K562 (cell line): ENCODE data around the gene HOXC12. TPM values are rescaled to one million over a fixed set of nuclear protein-coding genes. Genes with fewer than 3 reads are reported as not detected.
A peak's percentile ranks its signal among the peaks of the same experiment; 100 is the strongest.

Source experiments
- CAMTA2 ChIP-seq: fragments of 250-450 bp; sonication (Bioruptor Pico); conservative IDR thresholded peaks from 2 replicates; pipeline ENCODE4 v1.5.1; 2022
- CBFA2T2 ChIP-seq: fragments of 450-650 bp; conservative IDR thresholded peaks from 2 replicates; pipeline ENCODE4 v1.6.1; 2017; ENCODE audit warnings: mild to moderate bottlenecking
- CEBPG ChIP-seq, 3 experiments: fragments of 200-800 bp in 1 of 3; sonication (Bioruptor generic) in 1 of 3; sonication (generic) in 1 of 3; formaldehyde crosslinking in 1 of 3; IDR thresholded peaks in 2 of 3; conservative IDR thresholded peaks in 1 of 3; 2 replicates each; pipeline versions ENCODE4 v1.6.1 to v1.8.0; 2016 to 2022; ENCODE audit warnings: missing compliant biosample characterization in 2 of 3, missing genetic modification characterization in 2 of 3, mild to moderate bottlenecking in 1 of 3, missing genetic modification reagents in 1 of 3
- ELF1 ChIP-seq: fragments of 200-800 bp; sonication (Bioruptor generic); IDR thresholded peaks from 2 replicates; pipeline ENCODE4 v1.6.1; 2016; ENCODE audit warnings: missing genetic modification characterization, missing compliant biosample characterization
- FOXM1 ChIP-seq, 2 experiments: fragments of 450-650 bp in 1 of 2; sonication (generic) in 1 of 2; formaldehyde crosslinking in 1 of 2; IDR thresholded peaks; 2 replicates each; pipeline versions ENCODE4 v1.6.1 to v1.9.0; 2017 to 2022; ENCODE audit warnings: low read depth in 2 of 2, mild to moderate bottlenecking in 2 of 2, missing genetic modification reagents in 1 of 2, moderate library complexity in 1 of 2
- HNRNPK ChIP-seq: fragments of 200-400 bp; formaldehyde crosslinking; IDR thresholded peaks from one replicate; pipeline ENCODE4 v1.6.1; 2018; ENCODE audit warnings: mild to moderate bottlenecking, low read depth, low read length; ENCODE audit not compliant: poor library complexity, severe bottlenecking
- MTA1 ChIP-seq: fragments of 450-650 bp; IDR thresholded peaks from 2 replicates; pipeline ENCODE4 v1.6.1; 2017; ENCODE audit warnings: borderline replicate concordance
- MYNN ChIP-seq, 2 experiments: sonication (generic); formaldehyde crosslinking in 1 of 2; IDR thresholded peaks; 2 replicates each; pipeline versions ENCODE4 v1.5.0 to v1.6.1; 2016 to 2020; ENCODE audit warnings: antibody characterized with exemption in 1 of 2, missing genetic modification reagents in 1 of 2
- NCOR1 ChIP-seq: fragments of 450-650 bp; IDR thresholded peaks from 2 replicates; pipeline ENCODE4 v1.6.1; 2016; ENCODE audit warnings: mild to moderate bottlenecking, moderate library complexity
- RBBP5 ChIP-seq: fragments of 200-600 bp; sonication (generic); IDR thresholded peaks from 2 replicates; pipeline ENCODE4 v1.6.1; 2012; ENCODE audit warnings: borderline replicate concordance, mild to moderate bottlenecking, low read length, control low read depth, inconsistent platforms; ENCODE audit not compliant: insufficient read depth, poor library complexity, severe bottlenecking
- SP2 ChIP-seq: IDR thresholded peaks from 2 replicates; pipeline ENCODE4 v1.6.1; 2011; ENCODE audit warnings: mild to moderate bottlenecking, low read depth, low read length, moderate library complexity; ENCODE audit not compliant: poor library complexity, severe bottlenecking; ENCODE audit errors: extremely low read depth
- STAT5A ChIP-seq: IDR thresholded peaks from 2 replicates; pipeline ENCODE4 v1.6.1; 2012; ENCODE audit warnings: low read length, inconsistent platforms, borderline replicate concordance
- U2AF2 ChIP-seq: fragments of 200-400 bp; formaldehyde crosslinking; optimal IDR thresholded peaks from 2 replicates; pipeline ENCODE3; 2017; ENCODE audit warnings: low read depth, mild to moderate bottlenecking, low read length
- XRCC5 ChIP-seq: fragments of 200-400 bp; formaldehyde crosslinking; IDR thresholded peaks from 2 replicates; pipeline ENCODE4 v1.6.1; 2017; ENCODE audit warnings: low read depth, mild to moderate bottlenecking, low read length
- ZNF407 ChIP-seq: fragments of 450-650 bp; IDR thresholded peaks from 2 replicates; pipeline ENCODE4 v1.6.1; 2016; ENCODE audit warnings: low read depth
- polyA plus RNA-seq, 8 experiments: library from polyadenylated mRNA; depleted of rRNA in 4 of 8; stranded (reverse) in 5 of 8; unstranded in 3 of 8; fragments of >200 nt; fragmentation: Nextera tagmentation in 2 of 8; fragmentation: Illumina TruSeq in 1 of 8; extraction: Ambion mirVana in 2 of 8; extraction: Trizol in 1 of 8; gene quantifications; 2 replicates each; pipeline versions ENCODE4 v1.2.1 to v1.2.3, GENCODE V29; 2011 to 2014; ENCODE audit warnings: inconsistent platforms in 1 of 8, missing spikeins in 1 of 8
- total RNA-seq, 7 experiments: library from RNA; depleted of rRNA in 6 of 7; stranded (reverse); fragments of >200 nt in 6 of 7; fragmentation: Illumina TruSeq in 2 of 7; extraction: Trizol in 2 of 7; gene quantifications; 2 replicates each; pipeline versions ENCODE4 v1.2.1 to v1.2.3, GENCODE V29; 2011 to 2021; ENCODE audit warnings: low replicate concordance in 1 of 7
- TF ChIP-seq, protein P1 (sequence below): sonication (generic); formaldehyde crosslinking; IDR thresholded peaks from 2 replicates; pipeline ENCODE4 v1.4.0; 2020; ENCODE audit warnings: mild to moderate bottlenecking, missing genetic modification reagents

Gene HOXC12
- total and polyA plus RNA-seq, 9 of the 15 experiments (the other 6 are each of a cell fraction or from before 2014, with no cell fraction given): 0.04 to 0.36 (median 0.11) TPM; not detected in 1

- TF ChIP-seq MYNN (IDR thresholded peaks at IDR 0.05): peak; percentile 65; the same call in 1 of the 2 replicates
- no peak for TF ChIP-seq MYNN (CRISPR knock-in tag; IDR thresholded peaks at IDR 0.05)
- TF ChIP-seq CAMTA2 (CRISPR knock-in tag): no peak
- TF ChIP-seq SP2: no peak
- no peak for TF ChIP-seq NCOR1
- no peak for TF ChIP-seq XRCC5
- no peak for TF ChIP-seq CBFA2T2
- no peak for TF ChIP-seq HNRNPK
- no peak for TF ChIP-seq U2AF2
- TF ChIP-seq MTA1: no peak
- TF ChIP-seq CEBPG (CRISPR knock-in tag; IDR thresholded peaks at IDR 0.05): no peak
- TF ChIP-seq CEBPG (tag; conservative IDR thresholded peaks at IDR 0.05 in 1 of 2, IDR thresholded peaks at IDR 0.05 in 1 of 2): no peak
- TF ChIP-seq, protein P1, sequence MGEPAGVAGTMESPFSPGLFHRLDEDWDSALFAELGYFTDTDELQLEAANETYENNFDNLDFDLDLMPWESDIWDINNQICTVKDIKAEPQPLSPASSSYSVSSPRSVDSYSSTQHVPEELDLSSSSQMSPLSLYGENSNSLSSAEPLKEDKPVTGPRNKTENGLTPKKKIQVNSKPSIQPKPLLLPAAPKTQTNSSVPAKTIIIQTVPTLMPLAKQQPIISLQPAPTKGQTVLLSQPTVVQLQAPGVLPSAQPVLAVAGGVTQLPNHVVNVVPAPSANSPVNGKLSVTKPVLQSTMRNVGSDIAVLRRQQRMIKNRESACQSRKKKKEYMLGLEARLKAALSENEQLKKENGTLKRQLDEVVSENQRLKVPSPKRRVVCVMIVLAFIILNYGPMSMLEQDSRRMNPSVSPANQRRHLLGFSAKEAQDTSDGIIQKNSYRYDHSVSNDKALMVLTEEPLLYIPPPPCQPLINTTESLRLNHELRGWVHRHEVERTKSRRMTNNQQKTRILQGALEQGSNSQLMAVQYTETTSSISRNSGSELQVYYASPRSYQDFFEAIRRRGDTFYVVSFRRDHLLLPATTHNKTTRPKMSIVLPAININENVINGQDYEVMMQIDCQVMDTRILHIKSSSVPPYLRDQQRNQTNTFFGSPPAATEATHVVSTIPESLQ: no peak
- no peak for TF ChIP-seq ZNF407
- no peak for TF ChIP-seq STAT5A
- TF ChIP-seq RBBP5: no peak
- no peak for TF ChIP-seq FOXM1 (IDR thresholded peaks at IDR 0.05; ENCODE audit: low read depth)
- TF ChIP-seq FOXM1 (CRISPR knock-in tag; IDR thresholded peaks at IDR 0.05; ENCODE audit: low read depth): no peak
- peak; percentile 40; the same call in 1 of the 2 replicates for TF ChIP-seq ELF1 (tag)
Measured at GRCh38 chr12:53984901-53985691, 30.4 kb downstream of the HOXC12 start, which contains the start of gene HOXC10 (continued).
